GM18517 (cell line): Measurements from ENCODE around the gene PSME3IP1.

Experiments used
- ATAC-seq: cut with Tn5 transposase; IDR thresholded peaks from one replicate; pipeline ENCODE4 v1.9.1; 2021; ENCODE audit warnings: mild to moderate bottlenecking, moderate library complexity; ENCODE audit not compliant: unreplicated experiment

The PSME3IP1 gene

GRCh38 chr16:57169327-57169726 is 16.5 kb downstream of the PSME3IP1 start:
- no peak for ATAC-seq

GRCh38 chr16:57167953-57168352 is 17.9 kb downstream of the PSME3IP1 start:
- ATAC-seq, result no peak

GRCh38 chr16:57167538-57167937 is 18.3 kb downstream of the PSME3IP1 start:
- ATAC-seq, result no peak

- no peak for ATAC-seq
Measured at GRCh38 chr16:57166951-57167350, 18.9 kb downstream of the PSME3IP1 start.

GRCh38 chr16:57166451-57166850 is 19.4 kb downstream of the PSME3IP1 start:
- no peak for ATAC-seq

- no peak for ATAC-seq
Measured at GRCh38 chr16:57165938-57166337, 19.9 kb downstream of the PSME3IP1 start.

GRCh38 chr16:57165483-57165882 is 20.4 kb downstream of the PSME3IP1 start:
- ATAC-seq, result no peak

- no peak for ATAC-seq
Measured at GRCh38 chr16:57163842-57164241, 22.0 kb downstream of the PSME3IP1 start.

- no peak for ATAC-seq
Measured at GRCh38 chr16:57159447-57159846, 26.4 kb downstream of the PSME3IP1 start.

- ATAC-seq, result no peak
Measured at GRCh38 chr16:57157533-57157932, 28.3 kb downstream of the PSME3IP1 start.

GRCh38 chr16:57156351-57156703 is 29.5 kb downstream of the PSME3IP1 start:
- no peak for ATAC-seq

- no peak for ATAC-seq
Measured at GRCh38 chr16:57155702-57156350, 30.0 kb downstream of the PSME3IP1 start.

- ATAC-seq, result no peak
Measured at GRCh38 chr16:57153841-57154240, 32.0 kb downstream of the PSME3IP1 start.

GRCh38 chr16:57152096-57153093 is 33.4 kb downstream of the PSME3IP1 start:
- no peak for ATAC-seq

GRCh38 chr16:57151369-57151768 is 34.5 kb downstream of the PSME3IP1 start:
- no peak for ATAC-seq

- no peak for ATAC-seq
Measured at GRCh38 chr16:57150682-57151330, 35.0 kb downstream of the PSME3IP1 start.

- ATAC-seq, result no peak
Measured at GRCh38 chr16:57149391-57149790, 36.4 kb downstream of the PSME3IP1 start.

- no peak for ATAC-seq
Measured at GRCh38 chr16:57148481-57148880, 37.4 kb downstream of the PSME3IP1 start.

- ATAC-seq, result no peak
Measured at GRCh38 chr16:57147381-57148221, 38.2 kb downstream of the PSME3IP1 start.

GRCh38 chr16:57146735-57147134 is 39.1 kb downstream of the PSME3IP1 start:
- ATAC-seq, result no peak
